Loucy (cell line): Measurements from ENCODE around the gene MED8.

Experiments
- EZH2phosphoT487 ChIP-seq: fragments of 200-600 bp; IDR thresholded peaks from 2 replicates; pipeline ENCODE4 v1.6.1; 2018; ENCODE audit warnings: antibody characterized with exemption, mild to moderate bottlenecking, moderate library complexity, borderline replicate concordance
- TF ChIP-seq, protein P1 (sequence below): fragments of 200-600 bp; sonication (generic); conservative IDR thresholded peaks from 2 replicates; pipeline ENCODE4 v1.5.1; 2014; ENCODE audit warnings: mild to moderate bottlenecking, antibody characterized with exemption, low read length

DNA sequence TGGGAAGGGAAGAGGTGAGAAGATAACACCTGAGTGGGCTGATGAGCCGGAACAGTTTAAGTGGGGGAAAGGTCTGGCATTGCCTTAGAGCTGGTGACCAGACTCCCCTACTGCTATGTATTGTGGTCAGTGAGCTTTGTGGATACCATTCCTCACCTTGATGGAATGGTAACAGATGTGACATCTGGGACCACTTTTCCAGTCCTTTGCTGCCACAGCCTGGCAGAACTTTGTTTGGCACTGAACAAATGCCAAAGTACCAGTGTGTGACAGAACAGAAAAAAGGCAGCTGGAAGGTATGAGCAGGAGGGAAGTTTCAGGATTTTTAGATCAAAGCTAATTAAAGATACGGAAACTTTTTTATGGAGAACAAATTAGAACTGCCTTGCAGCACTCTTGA lies 6.2 kb downstream of the MED8 start:
- TF ChIP-seq, protein P1, sequence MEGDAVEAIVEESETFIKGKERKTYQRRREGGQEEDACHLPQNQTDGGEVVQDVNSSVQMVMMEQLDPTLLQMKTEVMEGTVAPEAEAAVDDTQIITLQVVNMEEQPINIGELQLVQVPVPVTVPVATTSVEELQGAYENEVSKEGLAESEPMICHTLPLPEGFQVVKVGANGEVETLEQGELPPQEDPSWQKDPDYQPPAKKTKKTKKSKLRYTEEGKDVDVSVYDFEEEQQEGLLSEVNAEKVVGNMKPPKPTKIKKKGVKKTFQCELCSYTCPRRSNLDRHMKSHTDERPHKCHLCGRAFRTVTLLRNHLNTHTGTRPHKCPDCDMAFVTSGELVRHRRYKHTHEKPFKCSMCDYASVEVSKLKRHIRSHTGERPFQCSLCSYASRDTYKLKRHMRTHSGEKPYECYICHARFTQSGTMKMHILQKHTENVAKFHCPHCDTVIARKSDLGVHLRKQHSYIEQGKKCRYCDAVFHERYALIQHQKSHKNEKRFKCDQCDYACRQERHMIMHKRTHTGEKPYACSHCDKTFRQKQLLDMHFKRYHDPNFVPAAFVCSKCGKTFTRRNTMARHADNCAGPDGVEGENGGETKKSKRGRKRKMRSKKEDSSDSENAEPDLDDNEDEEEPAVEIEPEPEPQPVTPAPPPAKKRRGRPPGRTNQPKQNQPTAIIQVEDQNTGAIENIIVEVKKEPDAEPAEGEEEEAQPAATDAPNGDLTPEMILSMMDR = 0 out of 2 replicates have a peak, but pooled peaks have one; percentile 13
- TF ChIP-seq EZH2phosphoT487 = no peak
